ENCODE results near the gene ARHGEF11.

GRCh38 chr1:156903328-156904091 lies 142.0 kb downstream of the ARHGEF11 start:
- TF ChIP-seq CTCF (IDR thresholded peaks at IDR 0.05), result no peak
- no peak for TF ChIP-seq ZFX (IDR thresholded peaks at IDR 0.05; ENCODE audit: borderline replicate concordance)

Measured in 22Rv1 (cell line).